HCT116 (cell line): ENCODE data around the gene MICAL3. TPM values are rescaled to one million over a fixed set of nuclear protein-coding genes. Genes with fewer than 3 reads are reported as not detected.

Experiments used
- ATAC-seq: fragments of 200-7000 bp; cut with Tn5 transposase; 2 replicates; pipeline ENCODE4 v1.9.1; 2020; ENCODE audit warnings: mild to moderate bottlenecking, moderate library complexity
- BruUV-seq: library from RNA; stranded (reverse); fragments of 400-500 nt; replicated peaks from 2 replicates; lab custom pipeline; 2021; lab: Mats Ljungman, UMichigan
- CTCF ChIA-PET: fragments of 300-600 bp; sonication (Branson Sonifier 250); formaldehyde crosslinking; loops from one replicate; lab custom pipeline; 2021; ENCODE audit warnings: antibody characterized with exemption; lab: Charles Lee
- POLR2A ChIA-PET: fragments of 300-600, 350-600 bp; sonication (Branson Sonifier 250); formaldehyde crosslinking; loops from one replicate; lab custom pipeline; 2021; ENCODE audit warnings: antibody characterized with exemption; lab: Charles Lee
- RAD21 ChIA-PET, 2 experiments: fragments of 300-600 bp; sonication (Branson Sonifier 250); formaldehyde crosslinking; loops; one replicate each; lab custom pipeline; 2023; ENCODE audit warnings: low total read pairs in 2 of 2; ENCODE audit not compliant: uncharacterized antibody in 2 of 2, unreplicated experiment in 2 of 2, low non-redundant PET in 1 of 2; lab: Charles Lee
- DNase-seq: peaks from one replicate; pipeline ENCODE4 v3.0.0-alpha.2; 2010; ENCODE audit warnings: low read depth, low spot score
- H2AFZ ChIP-seq: fragments of 200-600 bp; shearing (Covaris generic), sonication (generic); 2 replicates; pipeline ENCODE4 v1.6.1; 2017; ENCODE audit warnings: low read depth, mixed run types, mixed read lengths, antibody characterized with exemption, low read length; ENCODE audit not compliant: poor library complexity, severe bottlenecking
- H3K27ac ChIP-seq: 2 replicates; pipeline ENCODE4 v1.5.1; 2012; ENCODE audit warnings: low read depth, low read length
- H3K27me3 ChIP-seq: fragments of 200-600 bp; sonication (generic); 2 replicates; pipeline ENCODE4 v1.6.1; 2016; ENCODE audit warnings: mixed run types, low read length, mixed read lengths; ENCODE audit not compliant: insufficient read depth
- H3K36me3 ChIP-seq, 2 experiments: fragments of 200-500 bp in 1 of 2; fragments of 200-600 bp in 1 of 2; sonication (Bioruptor generic) in 1 of 2; sonication (generic) in 1 of 2; 2 replicates each; pipeline versions ENCODE4 v1.5.1 to v1.6.1; 2014 to 2016; ENCODE audit warnings: low read length in 2 of 2, inconsistent platforms in 1 of 2, mixed read lengths in 1 of 2, mixed run types in 1 of 2; ENCODE audit not compliant: insufficient read depth in 2 of 2, control insufficient read depth in 1 of 2
- H3K4me1 ChIP-seq, 2 experiments: fragments of 200-600 bp in 1 of 2; sonication (generic) in 1 of 2; 2 replicates each; pipeline versions ENCODE4 v1.5.1 to v1.6.1; 2012 to 2017; ENCODE audit warnings: low read length in 2 of 2, inconsistent platforms in 1 of 2, mild to moderate bottlenecking in 1 of 2, mixed read lengths in 1 of 2, mixed run types in 1 of 2, moderate library complexity in 1 of 2; ENCODE audit not compliant: insufficient read depth in 2 of 2, control insufficient read depth in 1 of 2
- H3K4me2 ChIP-seq: fragments of 200-600 bp; sonication (generic); 2 replicates; pipeline ENCODE4 v1.6.1; 2017; ENCODE audit warnings: mixed run types, low read length, mixed read lengths
- H3K4me3 ChIP-seq, 2 experiments: fragments of 200-600 bp in 1 of 2; sonication (generic) in 1 of 2; replicated peaks in 1 of 2; 2 replicates each; pipeline ENCODE4 v1.5.1; 2011 to 2016; ENCODE audit warnings: low read length in 2 of 2, control low read depth in 1 of 2, low read depth in 1 of 2, mild to moderate bottlenecking in 1 of 2, mixed read lengths in 1 of 2, mixed run types in 1 of 2
- H3K79me2 ChIP-seq: fragments of 200-600 bp; sonication (generic); 2 replicates; pipeline ENCODE4 v1.6.1; 2017; ENCODE audit warnings: mild to moderate bottlenecking, mixed run types, low read length, moderate library complexity, mixed read lengths; ENCODE audit not compliant: insufficient read depth
- H3K9ac ChIP-seq: fragments of 200-600 bp; sonication (generic); 2 replicates; pipeline ENCODE4 v1.6.1; 2016; ENCODE audit warnings: low read length, mixed read lengths
- H3K9me2 ChIP-seq: fragments of 200-600 bp; sonication (generic), shearing (Covaris generic); 2 replicates; pipeline ENCODE4 v1.6.1; 2017; ENCODE audit warnings: mixed run types, mild to moderate bottlenecking, moderate library complexity; ENCODE audit not compliant: insufficient read depth
- H3K9me3 ChIP-seq, 2 experiments: fragments of 200-500 bp in 1 of 2; fragments of 200-600 bp in 1 of 2; sonication (Bioruptor generic) in 1 of 2; sonication (generic) in 1 of 2; 2 replicates each; pipeline ENCODE4 v1.6.1; 2014 to 2017; ENCODE audit warnings: low read length in 2 of 2, mixed read lengths in 2 of 2, inconsistent platforms in 1 of 2, low read depth in 1 of 2, mild to moderate bottlenecking in 1 of 2, mixed run types in 1 of 2, moderate library complexity in 1 of 2; ENCODE audit not compliant: control insufficient read depth in 1 of 2, insufficient read depth in 1 of 2
- H4K20me1 ChIP-seq: fragments of 200-600 bp; sonication (generic), shearing (Covaris generic); 2 replicates; pipeline ENCODE4 v1.6.1; 2017; ENCODE audit warnings: mixed run types, mild to moderate bottlenecking, moderate library complexity; ENCODE audit not compliant: insufficient read depth
- ATF3 ChIP-seq: IDR thresholded peaks from 2 replicates; pipeline ENCODE4 v1.6.1; 2012
- CBX3 ChIP-seq: IDR thresholded peaks from 2 replicates; pipeline ENCODE4 v1.6.1; 2012; ENCODE audit warnings: low read depth
- CEBPB ChIP-seq: IDR thresholded peaks from 2 replicates; pipeline ENCODE4 v1.6.1; 2012; ENCODE audit warnings: low read depth
- CTCF ChIP-seq, 3 experiments: fragments of 200-600 bp in 1 of 3; sonication (generic) in 1 of 3; IDR thresholded peaks in 2 of 3; conservative IDR thresholded peaks in 1 of 3; 2 replicates each; pipeline ENCODE4 v1.5.1; 2012 to 2017; ENCODE audit warnings: low read depth in 2 of 3, low read length in 2 of 3, antibody characterized with exemption in 1 of 3, borderline replicate concordance in 1 of 3, control low read depth in 1 of 3, mild to moderate bottlenecking in 1 of 3, mixed read lengths in 1 of 3, mixed run types in 1 of 3, moderate library complexity in 1 of 3; ENCODE audit not compliant: insufficient read depth in 1 of 3
- EGR1 ChIP-seq: IDR thresholded peaks from 2 replicates; pipeline ENCODE4 v1.6.1; 2012; ENCODE audit warnings: low read depth
- EZH2phosphoT487 ChIP-seq: fragments of 200-600 bp; IDR thresholded peaks from 2 replicates; pipeline ENCODE4 v1.6.1; 2018; ENCODE audit warnings: antibody characterized with exemption, borderline replicate concordance
- POLR2AphosphoS5 ChIP-seq: IDR thresholded peaks from 2 replicates; pipeline ENCODE4 v1.6.1; 2011; ENCODE audit warnings: mild to moderate bottlenecking, low read depth, low read length, moderate library complexity
- SIN3A ChIP-seq: IDR thresholded peaks from 2 replicates; pipeline ENCODE4 v1.6.1; 2012; ENCODE audit warnings: low read depth
- SP1 ChIP-seq: IDR thresholded peaks from 2 replicates; pipeline ENCODE4 v1.6.1; 2012; ENCODE audit warnings: low read depth
- TCF7L2 ChIP-seq: IDR thresholded peaks from 2 replicates; pipeline ENCODE4 v1.7.0; 2011; ENCODE audit warnings: borderline replicate concordance, inconsistent platforms; ENCODE audit not compliant: insufficient read depth, insufficient read length; ENCODE audit errors: extremely low read depth
- YY1 ChIP-seq: IDR thresholded peaks from 2 replicates; pipeline ENCODE4 v1.6.1; 2011; ENCODE audit warnings: low read length, low read depth, moderate library complexity, mild to moderate bottlenecking; ENCODE audit not compliant: insufficient replicate concordance; ENCODE audit errors: extremely low read depth
- ZBTB33 ChIP-seq: IDR thresholded peaks from 2 replicates; pipeline ENCODE4 v1.6.1; 2011; ENCODE audit warnings: mild to moderate bottlenecking, low read length, moderate library complexity; ENCODE audit not compliant: insufficient replicate concordance; ENCODE audit errors: extremely low read depth
- ZFX ChIP-seq: fragments of 450-650 bp; IDR thresholded peaks from 2 replicates; pipeline ENCODE4 v1.6.1; 2017
- ZNF274 ChIP-seq: fragments of 200-500 bp; sonication (Bioruptor generic); IDR thresholded peaks from 2 replicates; pipeline ENCODE4 v1.6.1; 2014; ENCODE audit warnings: mild to moderate bottlenecking, low read depth, low read length, inconsistent platforms
- intact Hi-C: fragments of 100-400 bp; cut with micrococcal nuclease; formaldehyde crosslinking; loops from 2 replicates; pipeline ENCODE4 v1.10.0; 2022
- total RNA-seq: library from RNA; stranded (reverse); gene quantifications from one replicate; pipeline ENCODE4 v1.2.1, GENCODE V29; 2021; ENCODE audit not compliant: unreplicated experiment

MICAL3 gene
- total RNA-seq, 1 experiment from 2014 or later: 30.8 TPM

GRCh38 chr22:17939579-17939978 lies 84.8 kb downstream of the MICAL3 start:
- DNase-seq (no peak), ATAC-seq (no peak)
- H3K79me2 ChIP-seq: peaks cover 82% of the 10 kb centered on the region
- no TSS peak for BruUV-seq
- no peak for TF ChIP-seq CBX3
- TF ChIP-seq POLR2AphosphoS5: no peak
- no peak for TF ChIP-seq EGR1
- no peak for TF ChIP-seq ATF3
- no peak for TF ChIP-seq TCF7L2
- no peak for TF ChIP-seq ZBTB33
- TF ChIP-seq EZH2phosphoT487: no peak
- TF ChIP-seq CTCF (IDR thresholded peaks at IDR 0.05 in 2 of 3, conservative IDR thresholded peaks at IDR 0.05 in 1 of 3; ENCODE audit: borderline replicate concordance in 1 of 3, insufficient read depth in 1 of 3, low read depth in 2 of 3, low read length in 2 of 3): no peak
- no peak for TF ChIP-seq CEBPB
- no peak for TF ChIP-seq SP1
- TF ChIP-seq ZFX: no peak
- no peak for TF ChIP-seq SIN3A
- no peak for TF ChIP-seq ZNF274
- TF ChIP-seq YY1: no peak
- H4K20me1 ChIP-seq: no peaks in the 10 kb centered on the region
- H3K9me3 ChIP-seq: no peaks in the 10 kb centered on the region
- intact Hi-C loops: no loop called here
- H3K9ac ChIP-seq: no peak overlapping the region
- no peaks in the 10 kb centered on the region for H3K9me2 ChIP-seq
- H3K27me3 ChIP-seq: no peaks in the 10 kb centered on the region
- ChIA-PET POLR2A (no interaction called here), RAD21 (no interaction called here), CTCF (no interaction called here)
- no peaks in the 10 kb centered on the region for H3K36me3 ChIP-seq
- no peak overlapping the region for H3K4me2 ChIP-seq
- H3K27ac ChIP-seq: no peak overlapping the region
- no peaks in the 10 kb centered on the region; a peak in 1 of 4 replicates for H3K4me1 ChIP-seq
- H3K4me3 ChIP-seq: no peak overlapping the region
- H2AFZ ChIP-seq: no peak overlapping the region
